K562 (cell line): ENCODE data around the gene ARMC8. TPM values are rescaled to one million over a fixed set of nuclear protein-coding genes. Genes with fewer than 3 reads are reported as not detected.
A peak's percentile ranks its signal among the peaks of the same experiment; 100 is the strongest.

Experiments used
- ATAC-seq: fragments of 200-7000 bp; cut with Tn5 transposase; 3 replicates; pipeline ENCODE4 v1.9.1; 2020; ENCODE audit warnings: moderate library complexity
- BruUV-seq: library from RNA; stranded (reverse); fragments of 400-500 nt; replicated peaks from 2 replicates; lab custom pipeline; 2021; lab: Mats Ljungman, UMichigan
- CTCF ChIA-PET: fragments of 300-600 bp; formaldehyde crosslinking; extraction: SDS; loops from one replicate; lab custom pipeline; 2021; ENCODE audit warnings: low intra/inter-chr PET ratio; lab: Yijun Ruan, JAX
- POLR2A ChIA-PET: fragments of 300-600, 350-650 bp; sonication (Branson Sonifier 250); formaldehyde crosslinking; extraction: SDS; loops from one replicate; lab custom pipeline; 2021; ENCODE audit warnings: antibody characterized with exemption, inconsistent platforms; lab: Yijun Ruan, JAX
- DNase-seq, 4 experiments: peaks; one replicate each; pipeline versions ENCODE4 v3.0.0 to v3.0.0-alpha.2; 2011 to 2018; ENCODE audit warnings: low spot score in 3 of 4, mixed read lengths in 3 of 4; ENCODE audit errors: extremely low read depth in 1 of 4
- FAIRE-seq: peaks from 2 replicates; lab custom pipeline; 2011; peaks lifted over from hg19 to GRCh38; lab: Jason Lieb, UNC
- H2AFZ ChIP-seq: 2 replicates; pipeline ENCODE4 v1.6.0; 2011; ENCODE audit warnings: low read depth, low read length, control low read depth, inconsistent platforms
- H3K27ac ChIP-seq: fragments of 200-600 bp; 3 replicates; pipeline ENCODE4 v1.8.0; 2011; ENCODE audit warnings: low read depth, mild to moderate bottlenecking, control low read depth, inconsistent platforms, low read length, moderate library complexity, mixed read lengths; ENCODE audit errors: extremely low read depth
- H3K27me3 ChIP-seq, 2 experiments: fragments of 300-600 bp in 1 of 2; 2 replicates in 1 of 2; 3 replicates in 1 of 2; pipeline versions ENCODE4 v1.6.0 to v1.8.0; 2011; ENCODE audit warnings: inconsistent platforms in 2 of 2, low read length in 2 of 2, mild to moderate bottlenecking in 1 of 2, mixed read lengths in 1 of 2, moderate library complexity in 1 of 2; ENCODE audit not compliant: control insufficient read depth in 2 of 2, insufficient read depth in 2 of 2
- H3K36me3 ChIP-seq: fragments of 300-600 bp; 3 replicates; pipeline ENCODE4 v1.8.0; 2011; ENCODE audit warnings: mild to moderate bottlenecking, low read length, inconsistent platforms; ENCODE audit not compliant: control insufficient read depth, insufficient read depth
- H3K4me1 ChIP-seq, 2 experiments: fragments of 200-600 bp in 1 of 2; replicated peaks in 1 of 2; 2 replicates in 1 of 2; 3 replicates in 1 of 2; pipeline versions ENCODE4 v1.5.1 to v1.8.0; 2011; ENCODE audit warnings: inconsistent platforms in 2 of 2, low read length in 2 of 2, mild to moderate bottlenecking in 1 of 2, mixed read lengths in 1 of 2, moderate library complexity in 1 of 2; ENCODE audit not compliant: control insufficient read depth in 2 of 2, insufficient read depth in 2 of 2
- H3K4me2 ChIP-seq: 2 replicates; pipeline ENCODE4 v1.6.1; 2011; ENCODE audit warnings: low read length, control low read depth, inconsistent platforms, mixed read lengths; ENCODE audit not compliant: insufficient read depth
- H3K4me3 ChIP-seq: fragments of 200-600 bp; sonication (generic), shearing (Covaris generic); 2 replicates; pipeline ENCODE4 v1.5.1; 2016; ENCODE audit warnings: control low read depth, inconsistent platforms
- H3K79me2 ChIP-seq: fragments of 200-600 bp; 3 replicates; pipeline ENCODE4 v1.8.0; 2011; ENCODE audit warnings: low read length, inconsistent platforms; ENCODE audit not compliant: control insufficient read depth, insufficient read depth
- H3K9ac ChIP-seq, 2 experiments: 2 replicates each; pipeline versions ENCODE4 v1.6.0 to v1.6.1; 2011; ENCODE audit warnings: low read depth in 2 of 2, low read length in 2 of 2, control low read depth in 1 of 2, inconsistent platforms in 1 of 2, mild to moderate bottlenecking in 1 of 2, mixed read lengths in 1 of 2; ENCODE audit not compliant: insufficient read depth in 1 of 2
- H3K9me1 ChIP-seq: one replicate; pipeline ENCODE4 v1.6.0; 2011; ENCODE audit warnings: inconsistent platforms, mild to moderate bottlenecking, low read length, moderate library complexity; ENCODE audit not compliant: control insufficient read depth, insufficient read depth
- H3K9me3 ChIP-seq: replicated peaks from 2 replicates; pipeline ENCODE4 v1.5.1; 2011; ENCODE audit warnings: low read depth, low read length, inconsistent platforms; ENCODE audit not compliant: control insufficient read depth, insufficient read depth
- H4K20me1 ChIP-seq: replicated peaks from 2 replicates; pipeline ENCODE4 v1.6.1; 2011; ENCODE audit warnings: low read length, inconsistent platforms, mixed read lengths; ENCODE audit not compliant: control insufficient read depth, insufficient read depth
- HDGF ChIP-seq: fragments of 450-650 bp; IDR thresholded peaks from 2 replicates; pipeline ENCODE4 v1.6.1; 2016
- RAD21 ChIP-seq, 2 experiments: fragments of 250-450 bp in 1 of 2; fragments of 450-650 bp in 1 of 2; sonication (Bioruptor Pico) in 1 of 2; formaldehyde crosslinking in 1 of 2; IDR thresholded peaks in 1 of 2; conservative IDR thresholded peaks in 1 of 2; 2 replicates each; pipeline versions ENCODE4 v1.4.0 to v1.8.0; 2020 to 2022; ENCODE audit warnings: mild to moderate bottlenecking in 2 of 2, moderate library complexity in 1 of 2
- TCF7L2 ChIP-seq: fragments of 150-350 bp; IDR thresholded peaks from 2 replicates; pipeline ENCODE4 v1.6.1; 2016; ENCODE audit warnings: low read depth, mild to moderate bottlenecking, low read length, moderate library complexity
- XRCC4 ChIP-seq: IDR thresholded peaks from one replicate; pipeline ENCODE4 v1.6.1; 2011; ENCODE audit not compliant: insufficient read depth, insufficient read length; ENCODE audit errors: extremely low read depth
- ZC3H11A ChIP-seq: IDR thresholded peaks from 2 replicates; pipeline ENCODE4 v1.6.1; 2012; ENCODE audit warnings: low read depth, low read length, improper control_type of control experiment
- ZNF57 ChIP-seq: fragments of 450-650 bp; formaldehyde crosslinking; IDR thresholded peaks from 2 replicates; pipeline ENCODE4 v1.4.0; 2020; ENCODE audit warnings: mild to moderate bottlenecking, moderate library complexity
- WGBS: fragments of 100-300 bp; shearing (Covaris generic); methylation state at CpG from one replicate; pipeline ENCODE4 v1.1.6; 2016; ENCODE audit warnings: low coverage, mixed read lengths; ENCODE audit not compliant: insufficient coverage; ENCODE audit errors: missing lambda C conversion rate; 5-methylcytosine and 5-hydroxymethylcytosine counted together
- in situ Hi-C: fragments of 300-500 bp; cut with MboI; formaldehyde crosslinking; loops from 4 replicates; pipeline ENCODE4 v1.15.0; 2018; ENCODE audit warnings: inconsistent platforms, mixed read lengths
- intact Hi-C: fragments of 100-400 bp; cut with micrococcal nuclease; formaldehyde crosslinking; loops from 2 replicates; pipeline ENCODE4 v1.14.2; 2022
- polyA plus RNA-seq, 8 experiments: library from polyadenylated mRNA; depleted of rRNA in 4 of 8; stranded (reverse) in 5 of 8; unstranded in 3 of 8; fragments of >200 nt; fragmentation: Nextera tagmentation in 2 of 8; fragmentation: Illumina TruSeq in 1 of 8; extraction: Ambion mirVana in 2 of 8; extraction: Trizol in 1 of 8; gene quantifications; 2 replicates each; pipeline versions ENCODE4 v1.2.1 to v1.2.3, GENCODE V29; 2011 to 2014; ENCODE audit warnings: inconsistent platforms in 1 of 8, missing spikeins in 1 of 8
- total RNA-seq, 7 experiments: library from RNA; depleted of rRNA in 6 of 7; stranded (reverse); fragments of >200 nt in 6 of 7; fragmentation: Illumina TruSeq in 2 of 7; extraction: Trizol in 2 of 7; gene quantifications; 2 replicates each; pipeline versions ENCODE4 v1.2.1 to v1.2.3, GENCODE V29; 2011 to 2021; ENCODE audit warnings: low replicate concordance in 1 of 7
- TF ChIP-seq, protein P1 (sequence below): fragments of 450-650 bp; IDR thresholded peaks from 2 replicates; pipeline ENCODE4 v1.6.1; 2014; ENCODE audit warnings: low read depth, mild to moderate bottlenecking, moderate library complexity, borderline replicate concordance
- TF ChIP-seq, protein P2 (sequence below): fragments of 250-450 bp; sonication (Bioruptor Pico); IDR thresholded peaks from 2 replicates; pipeline ENCODE4 v1.8.0; 2021; ENCODE audit warnings: borderline replicate concordance, mild to moderate bottlenecking, moderate library complexity; ENCODE audit not compliant: poor library complexity, severe bottlenecking

ARMC8 gene
- total and polyA plus RNA-seq, 9 of the 15 experiments (the other 6 are each of a cell fraction or from before 2014, with no cell fraction given), result 22.4 to 76.1 (median 37.3) TPM

DNA sequence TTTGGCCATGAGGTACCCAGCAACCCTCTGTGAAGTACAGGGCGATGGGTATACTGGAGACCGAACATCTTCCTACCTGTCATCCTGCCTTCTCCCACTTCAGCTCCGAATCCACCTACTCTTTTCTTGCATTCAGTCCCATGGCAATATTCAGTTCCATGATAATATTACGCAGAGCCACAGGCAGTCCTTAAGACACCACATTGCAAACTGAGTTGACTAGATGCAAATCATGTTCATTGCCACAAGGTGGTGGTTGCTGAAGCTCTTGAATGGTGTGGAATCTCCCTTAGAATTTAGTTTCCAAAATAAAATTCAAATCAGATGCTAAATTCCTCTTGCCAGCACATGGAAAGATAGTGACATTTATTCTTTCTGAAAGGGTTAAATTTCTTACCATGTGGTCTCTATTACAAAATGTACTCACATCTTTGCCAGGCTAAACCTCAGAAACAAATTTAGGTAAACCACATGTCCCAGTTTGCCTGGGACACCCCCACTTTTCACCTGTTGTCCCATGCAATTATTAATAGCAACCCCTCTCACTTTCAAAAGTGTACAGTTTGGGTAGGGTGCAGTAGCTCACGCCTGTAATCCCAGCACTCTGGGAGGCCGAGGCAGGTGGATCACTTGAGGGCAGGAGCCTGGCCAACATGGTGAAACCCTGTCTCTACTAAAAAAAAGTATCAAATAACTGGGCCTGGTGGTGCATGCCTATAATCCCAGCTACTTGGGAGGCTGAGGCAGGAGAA, 144.2 kb downstream of the ARMC8 start:
- Histone ChIP-seq H3K4me2 (no peak overlapping the region), H3K9ac (no peak overlapping the region), H3K36me3 (no peaks in the 10 kb centered on the region), H3K79me2 (no peaks in the 10 kb centered on the region), H3K9me3 (no peaks in the 10 kb centered on the region), H3K4me1 (peaks cover 6 to 10% of the 10 kb centered on the region in 2 experiments; a peak in 4 of 5 replicates), H3K27me3 (no peaks in the 10 kb centered on the region; a peak in 1 of 5 replicates), H2AFZ (no peak overlapping the region), H3K9me1 (no peaks in the 10 kb centered on the region), H3K27ac (no peak overlapping the region), H3K4me3 (no peak overlapping the region), H4K20me1 (no peaks in the 10 kb centered on the region)
- DNase-seq (no peak), ATAC-seq (no peak), FAIRE-seq (no peak)
- CTCF ChIA-PET, result interaction anchor here (0.6 kb wide), 1 partner anchor 475 kb away, joined by 3 read pairs; no protein-coding TSS in a partner anchor
- POLR2A ChIA-PET, result interaction anchor here (0.6 kb wide), 1 partner anchor 272 kb away, joined by 3 read pairs; no protein-coding TSS in a partner anchor
- intact Hi-C loops (loop anchor here (5.0 to 10.0 kb wide), 2 partner anchors 53 to 76 kb away; no protein-coding TSS in a partner anchor), in situ Hi-C loops (no loop called here)
- TF ChIP-seq RAD21 (CRISPR knock-in tag; conservative IDR thresholded peaks at IDR 0.05 in 1 of 2, IDR thresholded peaks at IDR 0.05 in 1 of 2), result 0 out of 4 replicates have a peak, but pooled peaks of 1 of the 2 experiments have one; percentile 10
- no peak for TF ChIP-seq HDGF
- TF ChIP-seq ZC3H11A, result no peak
- TF ChIP-seq, protein P1, sequence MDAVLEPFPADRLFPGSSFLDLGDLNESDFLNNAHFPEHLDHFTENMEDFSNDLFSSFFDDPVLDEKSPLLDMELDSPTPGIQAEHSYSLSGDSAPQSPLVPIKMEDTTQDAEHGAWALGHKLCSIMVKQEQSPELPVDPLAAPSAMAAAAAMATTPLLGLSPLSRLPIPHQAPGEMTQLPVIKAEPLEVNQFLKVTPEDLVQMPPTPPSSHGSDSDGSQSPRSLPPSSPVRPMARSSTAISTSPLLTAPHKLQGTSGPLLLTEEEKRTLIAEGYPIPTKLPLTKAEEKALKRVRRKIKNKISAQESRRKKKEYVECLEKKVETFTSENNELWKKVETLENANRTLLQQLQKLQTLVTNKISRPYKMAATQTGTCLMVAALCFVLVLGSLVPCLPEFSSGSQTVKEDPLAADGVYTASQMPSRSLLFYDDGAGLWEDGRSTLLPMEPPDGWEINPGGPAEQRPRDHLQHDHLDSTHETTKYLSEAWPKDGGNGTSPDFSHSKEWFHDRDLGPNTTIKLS, result no peak
- TF ChIP-seq, protein P2, sequence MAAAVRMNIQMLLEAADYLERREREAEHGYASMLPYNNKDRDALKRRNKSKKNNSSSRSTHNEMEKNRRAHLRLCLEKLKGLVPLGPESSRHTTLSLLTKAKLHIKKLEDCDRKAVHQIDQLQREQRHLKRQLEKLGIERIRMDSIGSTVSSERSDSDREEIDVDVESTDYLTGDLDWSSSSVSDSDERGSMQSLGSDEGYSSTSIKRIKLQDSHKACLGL (CRISPR knock-in tag), result no peak
- no peak for TF ChIP-seq XRCC4
- no peak for TF ChIP-seq ZNF57 (CRISPR knock-in tag)
- no peak for TF ChIP-seq TCF7L2
- BruUV-seq, result no TSS peak
- WGBS, result 16% methylated on average over 6 of the region's 6 CpGs
